GM13977 (cell line): Measurements from ENCODE around the gene KCNG3.

Source experiments
- DNase-seq: peaks from one replicate; pipeline ENCODE4 v3.0.0; 2012; ENCODE audit warnings: low spot score
- in situ Hi-C: fragments of 300-500 bp; cut with MboI; formaldehyde crosslinking; loops from one replicate; pipeline ENCODE4 v1.12.0; 2022; ENCODE audit warnings: low sequenced_read_pairs, low pct_unique_long_range_greater_than_20kb, mixed read lengths, inconsistent platforms; ENCODE audit not compliant: unreplicated experiment
- TF ChIP-seq, protein P1 (sequence below): IDR thresholded peaks from 2 replicates; pipeline ENCODE4 v1.5.1; 2012; ENCODE audit warnings: mild to moderate bottlenecking, control low read depth; ENCODE audit not compliant: insufficient read depth; ENCODE audit errors: extremely low read depth, missing control alignments

KCNG3 gene

DNA sequence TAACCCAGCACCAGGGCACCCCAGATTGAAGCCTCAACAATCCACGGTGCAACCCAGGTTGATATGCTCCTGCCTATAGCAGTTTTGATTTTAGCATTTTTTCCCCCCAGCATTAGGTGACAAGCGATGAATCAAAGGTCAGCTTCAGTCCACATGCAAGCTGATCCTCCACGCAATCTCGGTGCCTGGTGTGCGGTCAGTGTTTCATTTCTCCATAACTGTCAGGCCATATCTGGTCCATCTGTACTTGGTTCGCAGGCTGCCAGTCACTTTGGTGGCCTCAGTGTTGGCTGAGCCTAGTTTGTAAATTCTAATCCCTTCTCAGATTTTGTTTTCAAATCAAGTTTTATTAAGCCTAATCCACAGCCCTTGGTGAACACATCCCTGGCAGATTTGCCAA, 30.2 kb downstream of the KCNG3 start:
- TF ChIP-seq, protein P1, sequence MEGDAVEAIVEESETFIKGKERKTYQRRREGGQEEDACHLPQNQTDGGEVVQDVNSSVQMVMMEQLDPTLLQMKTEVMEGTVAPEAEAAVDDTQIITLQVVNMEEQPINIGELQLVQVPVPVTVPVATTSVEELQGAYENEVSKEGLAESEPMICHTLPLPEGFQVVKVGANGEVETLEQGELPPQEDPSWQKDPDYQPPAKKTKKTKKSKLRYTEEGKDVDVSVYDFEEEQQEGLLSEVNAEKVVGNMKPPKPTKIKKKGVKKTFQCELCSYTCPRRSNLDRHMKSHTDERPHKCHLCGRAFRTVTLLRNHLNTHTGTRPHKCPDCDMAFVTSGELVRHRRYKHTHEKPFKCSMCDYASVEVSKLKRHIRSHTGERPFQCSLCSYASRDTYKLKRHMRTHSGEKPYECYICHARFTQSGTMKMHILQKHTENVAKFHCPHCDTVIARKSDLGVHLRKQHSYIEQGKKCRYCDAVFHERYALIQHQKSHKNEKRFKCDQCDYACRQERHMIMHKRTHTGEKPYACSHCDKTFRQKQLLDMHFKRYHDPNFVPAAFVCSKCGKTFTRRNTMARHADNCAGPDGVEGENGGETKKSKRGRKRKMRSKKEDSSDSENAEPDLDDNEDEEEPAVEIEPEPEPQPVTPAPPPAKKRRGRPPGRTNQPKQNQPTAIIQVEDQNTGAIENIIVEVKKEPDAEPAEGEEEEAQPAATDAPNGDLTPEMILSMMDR, result no peak
- in situ Hi-C loops, result no loop called here
- DNase-seq, result no peak

DNA sequence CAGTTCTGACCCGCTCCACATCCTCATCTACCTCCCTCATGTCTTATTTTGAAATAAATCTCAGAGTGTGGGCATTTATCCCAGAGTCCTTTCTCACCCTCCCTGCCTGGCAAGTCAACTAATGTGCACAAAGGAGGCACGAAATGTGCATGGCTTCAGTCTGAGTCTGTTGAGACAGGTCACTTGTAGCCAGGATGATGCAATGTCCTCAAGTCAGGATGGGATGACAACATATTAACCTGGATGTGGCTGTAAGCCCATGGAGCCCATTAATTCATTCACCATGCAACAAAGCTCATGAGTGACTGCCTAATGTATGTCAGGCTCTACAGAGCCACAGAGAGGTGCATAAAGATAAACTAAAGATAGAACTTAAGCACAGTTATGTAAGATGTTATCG, 34.5 kb downstream of the KCNG3 start:
- TF ChIP-seq, protein P1, result no peak
- no peak for DNase-seq
- in situ Hi-C loops, result no loop called here

DNA sequence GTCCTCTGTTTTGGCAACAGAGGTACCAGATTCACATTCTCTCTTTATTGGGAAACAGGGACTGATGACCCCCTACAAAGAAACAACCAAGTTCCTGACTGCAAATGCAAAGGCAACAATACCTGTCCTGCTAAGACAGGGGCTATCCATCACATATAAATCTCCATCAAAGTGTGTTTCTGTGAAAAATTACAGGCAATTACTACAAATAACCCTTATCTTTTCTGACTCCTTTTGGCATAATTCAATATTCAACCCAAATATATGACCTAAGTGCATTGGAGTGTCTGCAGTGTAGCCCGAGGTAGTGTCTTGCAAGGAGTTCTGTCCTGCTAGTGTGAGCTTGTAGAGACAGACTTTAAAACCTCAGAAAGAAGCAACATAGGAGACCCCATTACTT, 35.4 kb downstream of the KCNG3 start:
- TF ChIP-seq, protein P1, result no peak
- DNase-seq, result no peak
- in situ Hi-C loops, result no loop called here

DNA sequence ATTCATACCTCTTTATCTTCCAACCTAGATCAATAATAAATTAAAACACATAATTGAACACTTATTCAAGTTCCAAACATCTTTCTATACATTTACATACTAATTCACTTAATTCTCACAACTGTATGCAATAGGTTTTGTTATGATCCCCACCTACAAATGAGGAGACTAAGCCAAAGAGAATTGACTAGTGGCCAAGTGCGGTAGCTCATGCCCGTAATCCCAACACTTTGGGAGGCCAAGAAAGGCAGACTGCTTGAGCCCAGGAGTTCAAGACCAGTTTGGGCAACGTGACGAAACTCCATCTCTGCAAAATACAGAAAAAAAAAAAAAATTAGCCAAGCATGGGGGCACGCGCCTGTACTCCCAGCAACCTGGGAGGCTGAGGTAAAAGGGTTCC, 36.8 kb downstream of the KCNG3 start:
- in situ Hi-C loops, result no loop called here
- TF ChIP-seq, protein P1, result no peak
- no peak for DNase-seq

DNA sequence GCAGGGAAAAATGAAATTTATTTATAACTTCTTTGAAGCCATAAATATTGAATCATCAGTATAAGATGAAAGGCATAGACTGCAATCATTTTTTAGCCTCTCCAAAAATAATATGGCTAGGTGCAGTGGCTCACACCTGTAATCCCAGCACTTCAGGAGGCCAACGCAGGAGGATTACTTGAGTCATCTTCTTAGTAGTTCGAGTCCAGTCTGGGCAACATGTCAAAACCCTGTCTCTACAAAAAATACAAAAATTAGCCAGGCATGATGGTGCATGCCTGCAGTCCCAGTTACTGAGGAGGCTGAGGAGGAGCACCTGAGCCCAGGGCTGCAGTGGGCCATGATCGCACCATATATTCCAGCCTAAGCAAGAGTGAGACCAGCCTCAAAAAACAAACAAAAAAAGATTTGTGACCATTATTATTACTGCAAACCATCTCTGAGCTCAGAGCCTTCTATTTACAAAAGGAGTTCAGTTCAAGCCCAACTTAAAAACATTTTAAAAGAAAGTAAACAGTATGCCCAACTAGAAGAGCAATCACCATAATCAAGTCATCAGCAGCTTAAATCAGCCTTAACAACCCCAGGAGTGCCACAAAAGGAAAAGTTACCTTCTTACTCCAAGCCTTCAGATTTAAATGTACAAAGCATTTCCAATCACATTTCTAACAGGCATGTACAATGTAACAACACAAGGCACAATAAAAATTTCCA, 37.5 kb downstream of the KCNG3 start:
- no peak for DNase-seq
- in situ Hi-C loops, result no loop called here
- TF ChIP-seq, protein P1, result no peak

DNA sequence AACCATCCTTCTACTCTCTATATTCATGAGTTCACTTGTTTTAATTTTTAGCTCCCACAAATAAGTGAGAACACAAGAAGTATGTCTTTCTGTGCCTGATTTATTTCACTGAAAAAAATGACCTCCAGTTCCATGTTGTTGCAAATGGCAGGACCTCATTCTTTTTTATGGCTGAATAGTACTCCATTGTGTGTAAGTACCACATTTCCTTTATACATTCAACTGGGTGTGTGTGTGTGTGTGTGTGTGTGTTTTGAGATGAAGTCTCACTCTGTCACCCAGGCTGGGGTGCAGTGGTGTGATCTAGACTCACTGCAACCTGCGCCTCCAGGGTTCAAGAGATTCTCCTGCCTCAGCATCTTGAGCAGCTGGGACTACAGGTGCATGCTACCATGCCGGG, 41.2 kb downstream of the KCNG3 start:
- in situ Hi-C loops, result no loop called here
- TF ChIP-seq, protein P1, result no peak
- DNase-seq, result no peak
